Loucy (cell line): ENCODE results near the gene BMI1.
"Not testable (repeated sequence)": the region's sequence is repeated elsewhere in the genome, so short reads cannot be mapped to it uniquely, and the experiment has no call there.

ENCODE experiments used
- H2AFZ ChIP-seq: fragments of 200-600 bp; sonication (generic); 2 replicates; pipeline ENCODE4 v1.6.0; 2016; ENCODE audit warnings: antibody characterized with exemption, mild to moderate bottlenecking, low read length, moderate library complexity
- H3F3A ChIP-seq: fragments of 200-600 bp; 2 replicates; pipeline ENCODE4 v1.6.0; 2016; ENCODE audit warnings: antibody characterized with exemption, low read depth, mild to moderate bottlenecking
- H3K27me3 ChIP-seq: fragments of 200-600 bp; sonication (generic); 2 replicates; pipeline ENCODE4 v1.6.1; 2014; ENCODE audit warnings: low read length, mild to moderate bottlenecking; ENCODE audit not compliant: insufficient read depth, poor library complexity, severe bottlenecking
- H3K36me3 ChIP-seq: fragments of 200-600 bp; sonication (generic); 2 replicates; pipeline ENCODE4 v1.6.1; 2016; ENCODE audit warnings: low read length; ENCODE audit not compliant: insufficient read depth
- H3K4me1 ChIP-seq: fragments of 200-600 bp; sonication (generic); 2 replicates; pipeline ENCODE4 v1.5.1; 2014; ENCODE audit warnings: low read length, mild to moderate bottlenecking; ENCODE audit not compliant: insufficient read depth, poor library complexity, severe bottlenecking
- H3K4me2 ChIP-seq: fragments of 200-600 bp; sonication (generic); 2 replicates; pipeline ENCODE4 v1.6.0; 2014; ENCODE audit warnings: antibody characterized with exemption, low read length, low read depth, mild to moderate bottlenecking; ENCODE audit not compliant: poor library complexity, severe bottlenecking
- H3K4me3 ChIP-seq: fragments of 200-600 bp; sonication (generic); 2 replicates; pipeline ENCODE4 v1.5.1; 2014; ENCODE audit warnings: low read length, mild to moderate bottlenecking, mixed read lengths; ENCODE audit not compliant: poor library complexity, severe bottlenecking
- H3K79me2 ChIP-seq: fragments of 200-600 bp; sonication (generic); 2 replicates; pipeline ENCODE4 v1.6.1; 2014; ENCODE audit warnings: low read length; ENCODE audit not compliant: insufficient read depth
- H3K9ac ChIP-seq: fragments of 200-600 bp; sonication (generic); 2 replicates; pipeline ENCODE4 v1.6.0; 2014; ENCODE audit warnings: mild to moderate bottlenecking, low read depth, low read length, moderate library complexity; ENCODE audit not compliant: poor library complexity, severe bottlenecking
- H3K9me2 ChIP-seq: fragments of 200-600 bp; sonication (generic); replicated peaks from 2 replicates; pipeline ENCODE4 v1.6.1; 2016; ENCODE audit warnings: low read depth, low read length, mixed read lengths
- H3K9me3 ChIP-seq: fragments of 200-600 bp; sonication (generic); 2 replicates; pipeline ENCODE4 v1.6.1; 2014; ENCODE audit warnings: mild to moderate bottlenecking, antibody characterized with exemption, low read length, low read depth; ENCODE audit not compliant: insufficient read depth
- H4K20me1 ChIP-seq: fragments of 200-600 bp; sonication (generic); 2 replicates; pipeline ENCODE4 v1.6.0; 2014; ENCODE audit warnings: antibody characterized with exemption, low read length, mild to moderate bottlenecking; ENCODE audit not compliant: insufficient read depth, poor library complexity, severe bottlenecking
- EZH2phosphoT487 ChIP-seq: fragments of 200-600 bp; IDR thresholded peaks from 2 replicates; pipeline ENCODE4 v1.6.1; 2018; ENCODE audit warnings: antibody characterized with exemption, mild to moderate bottlenecking, moderate library complexity, borderline replicate concordance
- TF ChIP-seq, protein P1 (sequence below): fragments of 200-600 bp; sonication (generic); conservative IDR thresholded peaks from 2 replicates; pipeline ENCODE4 v1.5.1; 2014; ENCODE audit warnings: mild to moderate bottlenecking, antibody characterized with exemption, low read length

BMI1 gene

DNA sequence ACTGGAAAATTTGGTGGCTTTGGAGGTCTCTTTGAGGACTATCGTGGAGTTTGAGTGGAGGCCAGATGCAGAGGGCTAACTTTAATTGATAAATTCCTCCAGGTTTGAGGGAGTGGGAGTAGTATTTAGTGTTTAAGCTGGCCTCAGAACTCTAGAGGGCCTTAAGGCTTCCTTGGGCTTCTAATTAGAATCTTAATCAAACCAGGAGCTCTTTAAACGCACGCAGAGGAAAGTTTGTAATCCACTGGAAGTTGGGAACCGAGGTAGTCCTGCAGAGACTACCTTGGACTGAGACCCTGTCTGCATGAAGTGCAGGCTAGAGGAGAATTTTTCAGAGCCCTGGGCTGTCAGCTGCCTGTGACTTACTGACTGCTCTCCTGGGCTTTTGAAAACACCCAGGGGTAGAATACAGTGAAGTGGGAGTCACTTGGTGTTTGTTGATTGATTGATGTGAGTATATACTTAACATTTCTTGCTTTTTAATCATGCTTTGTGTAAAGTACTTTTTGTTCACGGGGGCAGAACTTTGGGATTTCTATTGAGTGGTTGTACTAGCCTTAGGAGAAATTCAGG, 30.3 kb downstream of the BMI1 start:
- H3K9me3 ChIP-seq: no peaks in the 10 kb centered on the region
- H4K20me1 ChIP-seq: no peaks in the 10 kb centered on the region
- H3K9ac ChIP-seq: no peak overlapping the region
- H3K4me2 ChIP-seq: no peak overlapping the region
- H3F3A ChIP-seq: no peaks in the 10 kb centered on the region
- H3K4me1 ChIP-seq: no peaks in the 10 kb centered on the region
- H3K4me3 ChIP-seq: no peak overlapping the region
- no peaks in the 10 kb centered on the region for H3K9me2 ChIP-seq
- TF ChIP-seq, protein P1, sequence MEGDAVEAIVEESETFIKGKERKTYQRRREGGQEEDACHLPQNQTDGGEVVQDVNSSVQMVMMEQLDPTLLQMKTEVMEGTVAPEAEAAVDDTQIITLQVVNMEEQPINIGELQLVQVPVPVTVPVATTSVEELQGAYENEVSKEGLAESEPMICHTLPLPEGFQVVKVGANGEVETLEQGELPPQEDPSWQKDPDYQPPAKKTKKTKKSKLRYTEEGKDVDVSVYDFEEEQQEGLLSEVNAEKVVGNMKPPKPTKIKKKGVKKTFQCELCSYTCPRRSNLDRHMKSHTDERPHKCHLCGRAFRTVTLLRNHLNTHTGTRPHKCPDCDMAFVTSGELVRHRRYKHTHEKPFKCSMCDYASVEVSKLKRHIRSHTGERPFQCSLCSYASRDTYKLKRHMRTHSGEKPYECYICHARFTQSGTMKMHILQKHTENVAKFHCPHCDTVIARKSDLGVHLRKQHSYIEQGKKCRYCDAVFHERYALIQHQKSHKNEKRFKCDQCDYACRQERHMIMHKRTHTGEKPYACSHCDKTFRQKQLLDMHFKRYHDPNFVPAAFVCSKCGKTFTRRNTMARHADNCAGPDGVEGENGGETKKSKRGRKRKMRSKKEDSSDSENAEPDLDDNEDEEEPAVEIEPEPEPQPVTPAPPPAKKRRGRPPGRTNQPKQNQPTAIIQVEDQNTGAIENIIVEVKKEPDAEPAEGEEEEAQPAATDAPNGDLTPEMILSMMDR: no peak
- TF ChIP-seq EZH2phosphoT487: no peak
- H3K79me2 ChIP-seq: no peaks in the 10 kb centered on the region
- H2AFZ ChIP-seq: no peak overlapping the region
- H3K36me3 ChIP-seq: no peaks in the 10 kb centered on the region
- no peaks in the 10 kb centered on the region for H3K27me3 ChIP-seq

DNA sequence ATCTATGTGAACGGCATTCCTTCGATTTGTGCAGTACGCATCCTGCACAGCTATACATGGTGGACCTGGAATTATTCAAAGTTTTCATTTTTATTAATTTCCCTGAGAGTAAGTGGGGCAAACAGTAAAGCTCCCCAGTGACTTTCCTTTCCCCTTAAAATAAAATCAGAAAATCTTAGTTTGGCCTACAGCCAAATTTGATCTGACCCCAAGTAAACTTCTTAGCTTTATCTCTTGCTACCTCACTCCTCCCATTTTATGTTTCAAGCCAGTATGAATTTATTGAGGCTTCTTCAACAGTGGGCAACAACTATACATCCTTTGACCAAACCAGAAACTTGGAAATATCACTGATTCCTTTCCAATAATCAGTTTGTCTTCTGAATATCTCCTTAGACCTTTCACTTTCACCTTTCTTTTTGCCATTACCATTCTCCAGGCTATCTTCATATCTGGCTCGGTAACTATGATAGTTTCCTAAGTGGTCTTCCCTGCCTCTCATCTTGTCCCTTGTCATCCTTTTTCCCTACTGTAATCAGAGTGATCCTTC, 35.5 kb downstream of the BMI1 start:
- Histone ChIP-seq H3K36me3 (no peaks in the 10 kb centered on the region), H3K79me2 (no peaks in the 10 kb centered on the region), H3K27me3 (no peaks in the 10 kb centered on the region), H2AFZ (peak overlapping the region; percentile 16; the same call in 1 of the 2 replicates), H3K9me2 (no peaks in the 10 kb centered on the region), H3K4me3 (no peak overlapping the region), H3F3A (no peaks in the 10 kb centered on the region), H3K9me3 (no peaks in the 10 kb centered on the region), H3K9ac (no peak overlapping the region), H3K4me1 (no peaks in the 10 kb centered on the region), H3K4me2 (no peak overlapping the region), H4K20me1 (no peaks in the 10 kb centered on the region)
- TF ChIP-seq, protein P1: no peak
- no peak for TF ChIP-seq EZH2phosphoT487

DNA sequence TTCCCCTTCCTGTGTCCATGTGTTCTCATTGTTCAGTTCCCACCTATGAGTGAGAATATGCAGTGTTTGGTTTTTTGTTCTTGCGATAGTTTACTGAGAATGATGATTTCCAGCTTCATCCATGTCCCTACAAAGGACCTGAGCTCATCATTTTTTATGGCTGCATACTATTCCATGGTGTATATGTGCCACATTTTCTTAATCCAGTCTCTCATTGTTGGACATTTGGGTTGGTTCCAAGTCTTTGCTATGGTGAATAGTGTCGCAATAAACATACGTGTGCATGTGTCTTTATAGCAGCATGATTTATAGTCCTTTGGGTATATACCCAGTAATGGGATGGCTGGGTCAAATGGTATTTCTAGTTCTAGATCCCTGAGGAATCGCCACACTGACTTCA, 36.9 kb downstream of the BMI1 start:
- H3K4me2 ChIP-seq, H3K27me3 ChIP-seq, H3F3A ChIP-seq, H2AFZ ChIP-seq, H3K9me2 ChIP-seq, H3K4me3 ChIP-seq, H4K20me1 ChIP-seq, H3K9ac ChIP-seq, H3K4me1 ChIP-seq, H3K79me2 ChIP-seq, H3K9me3 ChIP-seq, H3K36me3 ChIP-seq: not testable (repeated sequence)

DNA sequence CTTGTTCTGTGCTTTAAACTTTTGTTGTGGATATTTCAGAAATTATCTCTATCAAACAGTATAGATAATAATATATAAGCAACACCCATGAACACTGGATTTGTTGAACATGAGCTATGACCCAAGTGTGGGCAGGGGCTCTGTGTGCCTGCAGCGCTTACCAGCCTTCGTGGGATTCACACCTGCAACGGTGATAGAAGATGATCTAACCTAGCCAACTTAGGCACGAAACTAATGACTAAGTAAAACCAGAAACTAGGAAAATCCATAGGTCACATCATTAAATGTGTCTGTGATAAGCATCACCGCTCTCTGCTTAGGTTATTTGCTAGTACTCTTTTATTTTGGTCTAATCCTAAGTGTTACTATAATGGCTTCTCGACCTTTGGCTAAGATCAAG, 42.4 kb downstream of the BMI1 start:
- TF ChIP-seq, protein P1: no peak
- no peak for TF ChIP-seq EZH2phosphoT487
- no peak overlapping the region for H3K9ac ChIP-seq
- H3K27me3 ChIP-seq: no peaks in the 10 kb centered on the region
- H3K4me1 ChIP-seq: peaks cover 23% of the 10 kb centered on the region
- no peak overlapping the region for H3K4me3 ChIP-seq
- no peaks in the 10 kb centered on the region for H3K79me2 ChIP-seq
- no peaks in the 10 kb centered on the region for H3F3A ChIP-seq
- no peak overlapping the region for H3K4me2 ChIP-seq
- H2AFZ ChIP-seq: no peak overlapping the region
- no peaks in the 10 kb centered on the region for H3K36me3 ChIP-seq
- no peaks in the 10 kb centered on the region for H4K20me1 ChIP-seq
- H3K9me3 ChIP-seq: no peaks in the 10 kb centered on the region
- H3K9me2 ChIP-seq: no peaks in the 10 kb centered on the region
